NCI-H2171 treated with DMSO at 0.1 percent for 48 hours (cell line): ENCODE measurements around the gene YARS1.
A peak's percentile ranks its signal among the peaks of the same experiment; 100 is the strongest.

Experiments
- DNase-seq: peaks from one replicate; lab custom pipeline; 2025; lab: John Stamatoyannopoulos, UW

YARS1 gene

GRCh38 chr1:32763221-32763620, 53.9 kb downstream of the YARS1 start:
- no peak for DNase-seq

DNA sequence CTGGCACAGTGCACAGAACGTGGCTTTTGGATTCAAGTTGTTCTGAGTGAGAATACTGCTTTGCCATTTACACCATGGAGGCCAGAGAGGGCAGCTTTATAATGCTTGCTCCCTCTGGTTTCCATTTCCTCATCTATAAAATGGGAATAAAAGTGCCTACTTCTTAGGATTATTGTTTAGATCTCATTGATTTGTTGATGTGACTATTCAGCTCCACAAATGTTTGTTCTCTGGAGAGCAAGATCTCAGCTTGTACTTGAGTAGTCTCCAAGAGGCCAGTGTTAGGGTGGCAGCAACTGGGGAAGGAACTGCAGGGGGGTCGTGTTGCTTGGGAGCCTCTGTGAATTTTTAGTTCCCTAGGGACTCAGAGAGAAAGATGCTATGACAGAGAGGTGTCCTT, 55.2 kb downstream of the YARS1 start:
- DNase-seq, result peak; percentile 15

- peak; percentile 53 for DNase-seq
Measured at GRCh38 chr1:32761253-32761877, 55.8 kb downstream of the YARS1 start.

- no peak for DNase-seq
Measured at GRCh38 chr1:32759997-32760623, 57.0 kb downstream of the YARS1 start.

DNA sequence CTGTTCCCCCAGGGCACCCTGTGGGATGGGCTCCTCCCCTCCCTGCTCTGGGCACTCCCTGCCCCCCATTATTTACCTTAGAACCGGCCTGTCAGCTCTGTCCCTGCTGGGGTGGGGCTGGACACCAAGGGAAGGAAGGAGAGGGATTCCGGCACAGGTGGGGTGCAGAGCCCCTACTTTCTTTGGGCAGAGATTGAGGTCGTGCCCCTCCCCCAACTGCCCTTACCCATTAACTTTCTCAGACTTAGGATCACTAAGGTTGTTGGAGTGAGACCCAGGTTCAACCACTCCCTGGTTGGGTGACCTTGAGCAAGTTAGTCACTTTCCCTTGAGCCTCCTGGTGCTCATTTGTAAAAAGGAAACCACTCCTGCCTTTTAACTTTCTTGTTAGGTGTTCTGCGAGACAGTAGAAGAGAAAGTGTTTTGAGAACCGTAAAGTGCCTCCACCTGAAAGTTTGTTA, 57.6 kb downstream of the YARS1 start:
- no peak for DNase-seq

GRCh38 chr1:32758795-32759430, 58.2 kb downstream of the YARS1 start:
- no peak for DNase-seq

DNA sequence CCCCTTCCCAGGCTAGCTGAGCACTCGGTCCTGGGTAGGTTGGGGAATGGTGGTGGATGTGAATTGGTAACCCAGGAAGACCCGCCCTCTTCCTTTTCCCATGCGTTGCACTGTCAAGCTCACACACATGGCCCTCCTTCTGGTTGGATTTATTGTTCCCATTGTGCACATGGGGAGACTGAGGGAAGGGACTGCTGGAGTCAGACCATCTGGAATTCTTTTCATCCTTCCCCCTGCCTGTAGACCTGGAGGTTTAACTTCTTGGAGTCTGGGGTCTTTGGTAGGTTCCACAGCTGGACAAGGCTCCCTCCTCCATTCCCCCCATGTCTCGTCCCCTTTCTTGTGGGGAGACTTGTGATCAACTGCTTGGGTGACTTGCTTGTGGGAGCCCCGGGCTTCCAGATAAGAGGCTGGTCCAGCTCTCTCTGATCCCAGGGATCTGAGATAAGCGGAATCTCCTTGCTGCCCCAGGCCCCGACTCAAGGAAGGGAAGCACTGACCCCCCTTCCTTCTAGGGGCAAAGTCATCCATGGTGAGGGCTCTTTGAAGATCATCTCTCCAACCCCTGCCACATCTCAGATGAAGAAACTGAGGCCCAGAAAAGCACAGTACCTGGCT, 58.9 kb downstream of the YARS1 start:
- DNase-seq, result no peak

GRCh38 chr1:32757213-32757895, 59.8 kb downstream of the YARS1 start:
- no peak for DNase-seq

GRCh38 chr1:32755810-32756159, 61.4 kb downstream of the YARS1 start:
- DNase-seq, result no peak

DNA sequence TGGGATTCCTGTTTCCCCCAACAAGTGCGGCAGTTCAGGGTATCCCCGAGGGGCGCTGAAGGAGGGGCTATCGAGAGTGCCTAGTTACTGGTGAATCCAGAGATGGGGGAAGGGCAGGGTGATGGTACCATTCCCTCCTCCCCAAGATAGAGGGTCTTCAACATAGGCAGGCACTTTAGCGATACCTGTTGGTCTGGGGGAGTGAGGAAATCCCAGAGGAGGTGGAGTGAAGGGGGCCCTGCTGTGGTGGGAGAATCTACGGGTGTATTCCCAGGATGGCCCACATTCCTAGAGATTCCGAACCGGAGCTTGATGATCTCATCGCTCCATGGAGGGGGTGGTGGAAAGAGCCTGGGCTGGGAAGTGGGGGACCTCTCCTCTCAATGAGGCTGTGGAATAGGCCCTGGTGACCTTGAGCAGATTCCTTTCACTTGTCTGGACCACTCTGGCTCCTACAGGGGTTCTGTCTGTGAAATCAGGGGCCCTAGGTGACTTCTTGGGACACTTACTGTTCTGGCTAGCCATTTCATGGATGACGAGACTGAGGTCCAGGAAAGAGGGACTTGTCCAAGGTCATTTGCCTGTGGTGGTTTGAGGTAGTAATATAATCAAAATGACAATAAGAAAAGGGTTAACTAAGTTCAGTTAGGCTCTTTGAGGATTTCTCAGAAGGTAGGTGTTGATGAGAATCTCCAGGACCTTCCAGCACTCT, 61.9 kb downstream of the YARS1 start:
- DNase-seq, result no peak

GRCh38 chr1:32754317-32755097, 62.7 kb downstream of the YARS1 start:
- peak; percentile 81 for DNase-seq

DNA sequence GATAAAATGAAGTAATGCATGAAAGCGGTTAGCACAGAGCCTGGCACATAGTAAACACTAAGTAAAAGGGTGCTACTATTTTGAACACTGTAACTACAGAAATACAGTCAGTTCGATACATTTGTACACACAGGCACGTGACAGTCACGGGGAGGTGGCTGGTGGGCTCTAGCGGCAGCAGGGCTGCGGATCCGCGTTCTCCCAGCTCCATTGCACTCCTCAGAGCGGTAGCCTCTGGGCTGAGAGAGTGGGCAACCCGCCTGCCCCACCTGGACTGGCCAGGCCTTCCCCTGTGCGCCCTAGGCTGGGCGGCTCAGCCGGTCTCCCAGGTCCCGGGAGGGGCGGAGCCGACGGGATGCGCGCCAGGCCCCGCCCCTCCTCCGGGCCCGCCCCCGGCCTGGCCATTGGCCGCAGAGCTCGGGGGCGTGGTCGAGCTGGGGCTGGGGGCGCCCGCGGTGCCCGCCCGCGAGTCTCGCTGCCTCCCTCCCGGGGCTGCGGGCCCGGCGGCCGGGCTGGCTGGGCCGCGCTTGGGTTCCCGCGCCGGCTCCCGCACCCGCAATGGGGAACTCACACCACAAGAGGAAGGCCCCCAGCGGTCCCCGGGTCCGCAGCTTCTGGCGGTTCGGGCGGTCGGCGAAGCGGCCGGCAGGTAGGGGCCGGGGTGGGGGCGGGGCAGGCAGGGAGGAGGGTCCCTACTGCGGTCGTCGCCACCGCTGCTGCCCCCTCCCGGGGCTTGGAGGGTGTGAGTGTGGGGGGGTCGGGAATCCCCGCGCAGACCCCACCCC, 63.4 kb downstream of the YARS1 start:
- peak; percentile 69 for DNase-seq

DNA sequence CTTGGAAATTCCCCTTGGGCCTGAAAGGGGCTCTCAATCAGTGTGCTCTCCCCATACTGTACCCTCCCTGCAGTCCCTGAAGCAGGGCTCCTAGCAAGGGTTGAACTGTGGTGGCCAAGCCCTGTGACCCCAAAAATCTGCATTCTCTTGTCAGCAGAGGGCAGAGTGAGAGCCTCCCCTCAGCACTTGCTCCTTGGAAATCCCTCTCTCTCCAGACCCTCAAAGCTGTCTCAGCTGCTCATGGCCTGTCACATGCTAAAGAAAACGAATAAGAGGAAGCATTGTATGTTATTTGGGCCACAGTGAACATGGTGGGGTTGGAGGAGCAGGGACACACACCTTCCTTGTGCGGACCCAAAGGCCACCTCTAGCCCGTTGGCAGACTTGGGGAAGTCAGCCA, 67.4 kb downstream of the YARS1 start:
- no peak for DNase-seq

DNA sequence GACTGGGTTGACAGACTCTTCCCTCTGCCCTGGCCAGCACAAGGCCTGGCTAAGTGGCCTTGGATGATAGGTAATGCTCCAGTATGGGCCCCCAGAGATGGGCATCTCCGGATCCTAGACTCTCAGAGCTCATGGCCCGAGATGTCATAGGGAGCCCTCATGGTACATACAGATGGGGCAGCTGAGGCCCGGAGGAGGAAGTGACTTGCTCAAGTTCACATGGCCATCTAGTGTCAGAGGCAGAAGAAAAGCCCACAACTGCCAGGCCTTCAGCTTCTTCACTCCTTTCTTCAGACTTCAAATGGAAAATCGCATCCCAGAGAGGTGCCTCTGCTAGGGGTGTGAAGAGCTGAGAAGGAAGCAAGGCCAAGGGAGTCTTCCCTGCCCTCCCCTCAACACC, 67.8 kb downstream of the YARS1 start:
- DNase-seq, result no peak

DNA sequence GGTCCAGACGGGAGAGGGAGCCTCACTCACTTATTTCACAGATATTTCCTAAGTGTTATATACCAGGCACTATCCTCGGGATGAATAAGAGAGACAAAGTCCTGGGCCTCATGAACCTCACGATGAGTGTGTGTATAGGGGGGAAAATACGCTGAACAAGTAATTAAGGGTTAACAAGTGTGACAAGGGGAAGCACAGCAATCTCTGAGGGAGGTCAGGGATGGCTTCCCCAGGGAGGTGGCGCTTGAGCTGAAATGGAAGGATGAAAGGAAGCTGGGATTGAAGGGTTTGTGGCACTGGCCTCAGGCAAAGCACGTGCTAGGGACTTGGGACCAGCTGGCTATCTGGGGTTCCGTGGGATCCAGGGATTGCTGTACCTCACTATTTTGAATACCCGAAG, 68.2 kb downstream of the YARS1 start:
- DNase-seq, result no peak

DNA sequence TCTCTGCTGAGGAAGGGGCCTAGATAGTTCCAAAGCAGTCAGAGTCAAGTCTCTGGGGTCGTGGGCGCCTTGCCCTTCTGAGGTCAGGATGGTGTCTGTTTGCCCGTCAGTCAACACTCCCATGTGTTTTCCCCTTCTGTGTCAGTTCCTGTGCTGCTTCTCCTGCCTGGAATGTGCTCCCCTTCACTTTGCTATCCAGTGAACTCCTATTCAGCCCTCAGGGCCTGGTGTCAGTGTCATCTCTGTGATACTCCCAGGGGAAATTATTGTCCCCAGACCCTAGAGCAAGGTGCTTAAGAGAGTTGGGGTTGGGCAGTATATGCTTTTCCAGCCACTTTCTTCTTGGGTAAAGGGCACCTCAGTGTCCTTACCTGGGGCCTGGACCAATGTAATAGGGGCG, 68.8 kb downstream of the YARS1 start:
- no peak for DNase-seq

DNA sequence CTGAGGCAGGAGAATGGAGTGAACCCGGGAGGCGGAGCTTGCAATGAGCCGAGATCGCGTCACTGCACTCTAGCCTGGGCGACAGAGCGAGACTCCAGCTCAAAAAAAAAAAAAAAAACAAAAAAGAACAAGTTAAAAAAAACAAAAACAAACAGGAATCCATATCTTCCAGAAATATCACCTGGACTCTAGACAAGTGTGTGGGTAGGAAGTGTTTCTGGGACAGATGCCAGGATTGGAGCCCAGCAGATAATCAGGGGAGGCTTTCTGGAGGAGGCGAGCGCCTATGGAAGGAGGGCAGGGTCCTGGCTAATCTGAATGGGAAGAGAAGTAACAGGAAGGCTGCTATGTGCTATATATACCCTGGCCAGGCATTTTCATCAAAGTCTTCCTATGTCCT, 71.0 kb downstream of the YARS1 start:
- DNase-seq, result no peak

- DNase-seq, result no peak
Measured at GRCh38 chr1:32744071-32744425, 73.1 kb downstream of the YARS1 start.

DNA sequence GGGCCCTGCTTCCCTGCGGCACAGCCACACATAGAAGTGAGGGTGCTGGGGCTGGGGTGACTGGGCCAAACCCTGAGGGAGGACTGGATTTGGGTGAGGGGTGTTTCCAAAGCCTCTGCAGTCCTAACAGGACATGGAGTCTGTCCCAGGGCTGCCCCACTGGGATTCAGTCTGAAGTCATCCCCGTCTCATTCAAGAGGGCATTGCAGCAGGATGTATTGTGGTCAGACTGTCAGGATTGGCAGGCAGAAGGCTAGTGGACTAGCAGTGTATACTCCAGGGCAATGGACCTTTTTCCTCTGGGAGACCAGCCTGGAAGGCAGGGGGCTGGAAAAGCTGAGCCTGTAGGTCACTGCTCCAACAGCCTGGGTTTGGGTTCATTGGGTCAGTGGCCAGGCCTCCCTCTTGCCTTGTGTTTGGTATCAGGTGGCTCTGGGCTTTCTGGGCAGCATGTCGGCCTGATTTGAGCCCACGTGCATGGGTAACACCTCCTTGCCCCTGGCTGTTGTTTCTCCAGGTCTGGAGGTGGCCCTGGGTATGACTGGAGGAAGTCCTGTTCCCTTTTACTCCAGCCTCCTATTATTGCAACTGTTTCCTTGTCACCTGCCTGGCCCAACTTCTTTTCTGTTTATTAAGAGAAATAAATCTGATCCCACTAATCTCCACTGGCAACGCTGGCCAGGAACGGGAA, 73.6 kb downstream of the YARS1 start:
- DNase-seq, result no peak

GRCh38 chr1:32742956-32743355, 74.2 kb downstream of the YARS1 start:
- no peak for DNase-seq
